ENCODE measurements around the gene SMC1A.

The SMC1A gene

GRCh38 chrX:53357799-53358530, 64.5 kb downstream of the SMC1A start:
- no peak overlapping the region for H3K27ac ChIP-seq
- TF ChIP-seq, protein P1, sequence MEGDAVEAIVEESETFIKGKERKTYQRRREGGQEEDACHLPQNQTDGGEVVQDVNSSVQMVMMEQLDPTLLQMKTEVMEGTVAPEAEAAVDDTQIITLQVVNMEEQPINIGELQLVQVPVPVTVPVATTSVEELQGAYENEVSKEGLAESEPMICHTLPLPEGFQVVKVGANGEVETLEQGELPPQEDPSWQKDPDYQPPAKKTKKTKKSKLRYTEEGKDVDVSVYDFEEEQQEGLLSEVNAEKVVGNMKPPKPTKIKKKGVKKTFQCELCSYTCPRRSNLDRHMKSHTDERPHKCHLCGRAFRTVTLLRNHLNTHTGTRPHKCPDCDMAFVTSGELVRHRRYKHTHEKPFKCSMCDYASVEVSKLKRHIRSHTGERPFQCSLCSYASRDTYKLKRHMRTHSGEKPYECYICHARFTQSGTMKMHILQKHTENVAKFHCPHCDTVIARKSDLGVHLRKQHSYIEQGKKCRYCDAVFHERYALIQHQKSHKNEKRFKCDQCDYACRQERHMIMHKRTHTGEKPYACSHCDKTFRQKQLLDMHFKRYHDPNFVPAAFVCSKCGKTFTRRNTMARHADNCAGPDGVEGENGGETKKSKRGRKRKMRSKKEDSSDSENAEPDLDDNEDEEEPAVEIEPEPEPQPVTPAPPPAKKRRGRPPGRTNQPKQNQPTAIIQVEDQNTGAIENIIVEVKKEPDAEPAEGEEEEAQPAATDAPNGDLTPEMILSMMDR (conservative IDR thresholded peaks at IDR 0.05): no peak

GRCh38 chrX:53356186-53356585, 66.3 kb downstream of the SMC1A start:
- no peak overlapping the region for H3K27ac ChIP-seq
- TF ChIP-seq, protein P1 (conservative IDR thresholded peaks at IDR 0.05): no peak

- TF ChIP-seq, protein P1 (conservative IDR thresholded peaks at IDR 0.05): no peak
- no peak overlapping the region for H3K27ac ChIP-seq
Measured at GRCh38 chrX:53354669-53355068, 67.8 kb downstream of the SMC1A start.

DNA sequence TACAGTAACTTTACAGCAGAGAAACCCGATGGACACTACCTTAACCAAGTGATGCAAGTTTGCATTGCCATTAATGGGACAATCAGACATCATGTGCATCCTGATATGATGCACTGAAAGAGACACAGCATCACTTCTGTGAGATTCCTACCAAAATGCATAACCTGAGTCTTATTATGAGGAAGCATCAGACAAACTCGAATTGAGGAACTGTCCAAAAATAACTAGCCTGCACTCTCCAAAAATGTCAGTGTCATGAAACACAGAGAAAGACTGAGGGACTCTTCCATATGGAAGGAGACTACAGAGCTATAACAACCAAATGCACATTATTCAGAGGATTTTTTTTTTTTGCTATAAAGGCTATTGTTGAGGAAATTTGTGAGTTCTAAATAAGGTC, 74.5 kb downstream of the SMC1A start:
- TF ChIP-seq, protein P1 (conservative IDR thresholded peaks at IDR 0.05): no peak
- H3K27ac ChIP-seq: no peak overlapping the region

DNA sequence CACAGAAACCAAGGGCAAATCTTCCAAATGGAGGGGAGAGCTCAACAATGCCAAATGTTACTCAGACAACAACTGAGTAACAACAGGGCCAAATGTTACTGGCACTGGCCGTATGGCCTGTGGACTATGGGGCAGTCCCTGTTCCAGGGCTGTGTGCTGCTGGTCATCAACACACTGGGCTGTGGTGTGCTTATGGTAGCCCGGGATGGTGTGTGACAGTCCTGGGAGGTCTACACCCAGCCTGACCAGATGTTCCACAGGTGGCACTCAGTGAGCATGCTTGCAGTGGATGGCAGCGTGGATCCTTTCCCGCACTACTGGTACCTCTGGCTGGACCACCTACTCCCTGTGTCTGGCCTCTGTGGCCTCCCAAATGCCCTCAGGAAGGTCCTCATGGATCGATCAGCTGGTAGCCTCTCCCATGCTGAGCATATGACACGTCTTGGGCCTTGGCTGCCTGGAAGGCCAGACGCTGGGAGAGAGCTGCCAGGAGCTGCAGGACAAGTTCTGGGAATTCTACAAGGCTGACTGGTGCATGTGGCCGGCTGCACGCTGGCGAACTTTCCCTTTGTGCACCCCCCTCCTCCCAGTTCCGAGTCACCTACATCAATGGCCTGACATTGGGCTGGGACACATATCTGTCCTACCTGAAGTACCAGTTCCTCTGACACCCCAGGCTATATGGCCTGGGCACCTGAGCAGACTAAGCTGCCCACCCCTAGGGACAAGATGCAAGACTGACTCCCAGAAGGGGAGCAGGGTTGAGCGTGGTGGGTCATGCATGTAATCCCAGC, 81.4 kb downstream of the SMC1A start:
- H3K27ac ChIP-seq: no peak overlapping the region
- TF ChIP-seq, protein P1 (conservative IDR thresholded peaks at IDR 0.05): no peak

DNA sequence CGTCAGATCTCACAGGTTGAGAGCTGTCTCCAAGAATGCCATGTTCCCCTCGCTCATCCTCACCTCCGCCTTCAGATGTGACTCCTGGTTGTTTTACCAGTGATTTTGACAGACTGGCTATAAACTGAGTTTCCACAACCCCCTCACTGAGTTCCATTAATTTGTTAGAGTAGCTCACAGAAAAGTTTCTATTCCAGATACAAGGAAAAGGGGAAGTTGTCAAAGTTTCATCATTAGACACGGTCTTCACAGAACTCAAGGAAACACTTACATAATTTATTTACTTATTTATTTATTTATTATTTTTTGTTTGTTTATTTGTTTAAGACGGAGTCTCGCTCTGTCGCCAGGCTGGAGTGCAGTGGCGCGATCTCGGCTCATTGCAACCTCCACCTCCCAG, 85.4 kb downstream of the SMC1A start:
- TF ChIP-seq, protein P1 (conservative IDR thresholded peaks at IDR 0.05): no peak
- no peak overlapping the region for H3K27ac ChIP-seq

DNA sequence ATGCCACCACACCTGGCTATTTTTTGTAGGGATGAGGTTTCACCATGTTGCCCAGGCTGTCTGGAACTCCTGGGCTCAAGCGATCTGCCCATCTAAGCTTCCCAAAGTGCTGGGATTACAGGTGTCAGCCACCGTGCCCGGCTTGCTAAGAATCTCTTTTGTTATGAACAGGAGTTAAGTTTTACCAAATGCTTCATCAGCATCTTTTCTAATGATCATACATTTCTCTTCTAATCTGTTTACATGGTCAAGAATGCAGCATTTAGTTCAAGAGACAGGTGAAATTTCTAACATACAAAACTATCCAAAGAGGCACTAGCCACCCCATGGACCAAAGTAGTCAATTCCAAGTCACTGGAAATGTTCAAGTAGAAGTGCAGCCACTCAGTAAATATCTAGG, 88.6 kb downstream of the SMC1A start:
- TF ChIP-seq, protein P1 (conservative IDR thresholded peaks at IDR 0.05): no peak
- no peak overlapping the region for H3K27ac ChIP-seq
